Astrocyte (in vitro differentiated cells and primary cell): Measurements from ENCODE around the gene PPP6R1.

ENCODE experiments used
- CTCF ChIP-seq: IDR thresholded peaks from 2 replicates; pipeline ENCODE4 v1.5.1; 2011; ENCODE audit warnings: low read depth, mild to moderate bottlenecking, inconsistent platforms, low read length, moderate library complexity; ENCODE audit not compliant: insufficient read depth
- EZH2 ChIP-seq: IDR thresholded peaks from 2 replicates; pipeline ENCODE4 v1.6.1; 2012; ENCODE audit warnings: mild to moderate bottlenecking, low read length, inconsistent platforms; ENCODE audit not compliant: insufficient read depth

DNA sequence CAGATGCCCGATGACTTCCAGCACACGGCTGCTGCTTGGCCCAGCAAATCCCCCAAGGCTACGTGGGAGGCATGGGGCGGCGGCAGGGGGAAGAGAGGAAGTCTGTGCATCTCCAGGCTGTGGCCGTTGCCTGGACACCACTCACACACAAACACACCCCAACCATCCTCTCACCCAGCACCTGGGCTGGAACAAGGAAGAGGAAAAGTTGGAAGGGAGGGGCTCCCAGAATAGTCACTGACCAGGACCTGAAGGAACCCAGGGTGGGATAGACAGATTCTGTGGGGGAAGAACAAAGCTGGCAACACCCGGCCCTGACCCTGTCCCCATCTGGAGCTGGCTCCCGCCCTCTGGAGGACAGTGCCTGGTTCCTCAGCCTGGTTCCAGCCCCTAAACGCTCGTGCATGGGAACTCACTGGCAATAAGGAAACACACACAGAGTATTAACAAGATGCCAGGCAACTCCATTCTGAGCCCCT is 11.2 kb downstream of the PPP6R1 start:
- TF ChIP-seq CTCF (no peak), EZH2 (no peak)
